Bronchial epithelial cell (primary cell): ENCODE data around the gene TAPBP. TPM values are rescaled to one million over a fixed set of nuclear protein-coding genes. Genes with fewer than 3 reads are reported as not detected.
A peak's percentile ranks its signal among the peaks of the same experiment; 100 is the strongest.
"Not testable (repeated sequence)": the region's sequence is repeated elsewhere in the genome, so short reads cannot be mapped to it uniquely, and the experiment has no call there.

ENCODE experiments used
- DNase-seq: peaks from one replicate; pipeline ENCODE4 v3.0.0-alpha.2; 2010; ENCODE audit warnings: low read depth
- FAIRE-seq: peaks from 2 replicates; lab custom pipeline; 2011; peaks lifted over from hg19 to GRCh38; lab: Jason Lieb, UNC
- H3K27me3 ChIP-seq: 2 replicates; pipeline ENCODE4 v1.5.1; 2011; ENCODE audit warnings: low read length; ENCODE audit not compliant: control insufficient read depth, insufficient read depth
- H3K36me3 ChIP-seq: 2 replicates; pipeline ENCODE4 v1.5.1; 2011; ENCODE audit warnings: low read length; ENCODE audit not compliant: control insufficient read depth, insufficient read depth
- H3K4me3 ChIP-seq: 2 replicates; pipeline ENCODE4 v1.5.1; 2011; ENCODE audit warnings: mild to moderate bottlenecking, low read depth, low read length, control low read depth
- total RNA-seq: library from RNA; depleted of rRNA; stranded (reverse); fragments of >200 nt; gene quantifications from 2 replicates; pipeline ENCODE4 v1.2.1, GENCODE V29; 2014
- TF ChIP-seq, protein P1 (sequence below): IDR thresholded peaks from 2 replicates; pipeline ENCODE4 v1.5.1; 2011; ENCODE audit warnings: mild to moderate bottlenecking, moderate library complexity, low read length, control low read depth, inconsistent platforms; ENCODE audit not compliant: insufficient read depth, severe bottlenecking

Gene TAPBP
- total RNA-seq, 1 donor from 2014 or later: 11.6 TPM

DNA sequence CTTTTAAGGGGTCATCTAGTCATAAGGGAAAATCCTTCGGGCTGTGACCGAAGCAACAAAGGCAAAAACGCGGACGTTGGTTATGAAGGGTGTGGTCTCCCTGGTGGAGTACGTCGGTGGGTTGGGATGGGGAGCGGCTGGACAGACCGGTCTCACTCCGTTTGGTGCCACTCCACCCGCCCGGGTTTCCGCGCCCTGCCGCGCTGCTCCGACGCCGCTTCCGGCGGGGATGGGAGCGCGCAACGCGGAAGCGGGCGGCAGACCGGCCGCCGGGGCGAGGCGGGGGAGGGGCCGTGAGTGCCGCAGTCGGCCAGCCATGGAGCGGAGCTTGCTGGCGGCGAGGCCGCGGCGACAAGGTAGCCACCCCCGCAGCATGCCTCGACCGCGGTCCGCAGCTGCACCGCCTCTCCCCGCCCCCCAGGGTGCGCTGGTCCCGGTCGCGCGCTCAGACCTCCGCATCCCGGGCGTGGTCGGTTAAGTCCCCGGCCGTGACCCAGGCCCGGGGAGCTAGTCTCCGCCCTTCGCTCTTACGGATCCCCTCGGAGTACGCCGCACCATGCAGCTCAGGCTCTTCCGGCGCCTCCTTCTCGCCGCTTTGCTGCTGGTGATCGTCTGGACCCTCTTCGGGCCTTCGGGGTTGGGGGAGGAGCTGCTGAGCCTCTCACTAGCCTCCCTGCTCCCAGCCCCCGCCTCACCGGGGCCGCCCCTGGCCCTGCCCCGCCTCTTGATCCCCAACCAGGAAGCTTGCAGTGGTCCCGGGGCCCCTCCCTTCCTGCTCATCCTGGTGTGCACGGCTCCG is 36.8 kb downstream of the TAPBP start, which contains the start of gene B3GALT4:
B3GALT4 (plus strand) TSS at position 260 of the 799 bp plus-strand sequence; CDS start at position 557, 297 bp downstream.
- DNase-seq (peak; percentile 81), FAIRE-seq (no peak)
- Histone ChIP-seq H3K4me3 (peak within 1 kb of the TSS; percentile 52), H3K27me3 (no peaks in the 10 kb centered on the region), H3K36me3 (peaks cover 35% of the 10 kb centered on the region)
- TF ChIP-seq, protein P1, sequence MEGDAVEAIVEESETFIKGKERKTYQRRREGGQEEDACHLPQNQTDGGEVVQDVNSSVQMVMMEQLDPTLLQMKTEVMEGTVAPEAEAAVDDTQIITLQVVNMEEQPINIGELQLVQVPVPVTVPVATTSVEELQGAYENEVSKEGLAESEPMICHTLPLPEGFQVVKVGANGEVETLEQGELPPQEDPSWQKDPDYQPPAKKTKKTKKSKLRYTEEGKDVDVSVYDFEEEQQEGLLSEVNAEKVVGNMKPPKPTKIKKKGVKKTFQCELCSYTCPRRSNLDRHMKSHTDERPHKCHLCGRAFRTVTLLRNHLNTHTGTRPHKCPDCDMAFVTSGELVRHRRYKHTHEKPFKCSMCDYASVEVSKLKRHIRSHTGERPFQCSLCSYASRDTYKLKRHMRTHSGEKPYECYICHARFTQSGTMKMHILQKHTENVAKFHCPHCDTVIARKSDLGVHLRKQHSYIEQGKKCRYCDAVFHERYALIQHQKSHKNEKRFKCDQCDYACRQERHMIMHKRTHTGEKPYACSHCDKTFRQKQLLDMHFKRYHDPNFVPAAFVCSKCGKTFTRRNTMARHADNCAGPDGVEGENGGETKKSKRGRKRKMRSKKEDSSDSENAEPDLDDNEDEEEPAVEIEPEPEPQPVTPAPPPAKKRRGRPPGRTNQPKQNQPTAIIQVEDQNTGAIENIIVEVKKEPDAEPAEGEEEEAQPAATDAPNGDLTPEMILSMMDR: peak; percentile 65

DNA sequence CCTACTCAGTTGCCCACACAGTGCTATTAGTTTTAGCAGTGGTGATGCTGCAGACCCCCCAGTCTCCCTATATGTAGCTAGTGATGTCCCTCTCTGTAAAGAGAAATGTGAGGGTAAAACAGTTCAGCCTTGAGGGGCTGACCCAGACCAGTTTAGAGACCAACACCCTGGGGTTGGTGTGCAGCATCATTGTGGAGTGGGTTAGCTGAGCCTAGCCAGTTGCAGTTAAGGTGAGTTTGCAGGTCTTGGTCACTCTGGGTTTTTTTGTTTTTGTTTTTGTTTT is 37.4 kb downstream of the TAPBP start:
- H3K36me3 ChIP-seq: peaks cover 35% of the 10 kb centered on the region
- FAIRE-seq (no peak), DNase-seq (no peak)

DNA sequence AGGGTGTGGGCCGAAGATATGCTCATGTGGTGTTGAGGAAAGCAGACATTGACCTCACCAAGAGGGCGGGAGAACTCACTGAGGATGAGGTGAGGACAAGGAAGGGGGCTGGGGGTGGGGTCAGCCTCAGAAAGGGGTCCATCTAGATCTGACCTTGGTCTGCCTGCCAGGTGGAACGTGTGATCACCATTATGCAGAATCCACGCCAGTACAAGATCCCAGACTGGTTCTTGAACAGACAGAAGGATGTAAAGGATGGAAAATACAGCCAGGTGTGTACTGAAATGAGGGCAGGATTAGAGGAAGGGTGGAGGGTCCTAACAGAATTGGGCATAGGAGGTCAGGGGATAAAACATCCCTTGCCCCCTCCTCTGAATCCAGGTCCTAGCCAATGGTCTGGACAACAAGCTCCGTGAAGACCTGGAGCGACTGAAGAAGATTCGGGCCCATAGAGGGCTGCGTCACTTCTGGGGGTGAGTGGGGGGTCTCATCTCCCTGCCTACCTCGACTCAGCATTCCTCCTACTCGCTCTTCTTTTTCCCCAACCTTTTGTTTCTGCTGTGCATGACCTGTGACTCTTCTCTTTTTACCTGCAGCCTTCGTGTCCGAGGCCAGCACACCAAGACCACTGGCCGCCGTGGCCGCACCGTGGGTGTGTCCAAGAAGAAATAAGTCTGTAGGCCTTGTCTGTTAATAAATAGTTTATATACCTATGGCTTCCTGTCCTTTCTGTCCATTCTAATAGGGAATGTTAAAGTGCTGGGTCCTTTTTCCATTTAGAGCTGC is 37.9 kb downstream of the TAPBP start:
- peaks cover 35% of the 10 kb centered on the region for H3K36me3 ChIP-seq
- not testable (repeated sequence) for DNase-seq, H3K27me3 ChIP-seq
- H3K4me3 ChIP-seq: peak overlapping the region; percentile 52
- peak; percentile 32 for FAIRE-seq

More for the DNA sequence above, 37.4 kb downstream of the TAPBP start:
- TF ChIP-seq, protein P1: no peak
- Histone ChIP-seq H3K27me3 (no peaks in the 10 kb centered on the region), H3K4me3 (peak overlapping the region; percentile 52)

DNA sequence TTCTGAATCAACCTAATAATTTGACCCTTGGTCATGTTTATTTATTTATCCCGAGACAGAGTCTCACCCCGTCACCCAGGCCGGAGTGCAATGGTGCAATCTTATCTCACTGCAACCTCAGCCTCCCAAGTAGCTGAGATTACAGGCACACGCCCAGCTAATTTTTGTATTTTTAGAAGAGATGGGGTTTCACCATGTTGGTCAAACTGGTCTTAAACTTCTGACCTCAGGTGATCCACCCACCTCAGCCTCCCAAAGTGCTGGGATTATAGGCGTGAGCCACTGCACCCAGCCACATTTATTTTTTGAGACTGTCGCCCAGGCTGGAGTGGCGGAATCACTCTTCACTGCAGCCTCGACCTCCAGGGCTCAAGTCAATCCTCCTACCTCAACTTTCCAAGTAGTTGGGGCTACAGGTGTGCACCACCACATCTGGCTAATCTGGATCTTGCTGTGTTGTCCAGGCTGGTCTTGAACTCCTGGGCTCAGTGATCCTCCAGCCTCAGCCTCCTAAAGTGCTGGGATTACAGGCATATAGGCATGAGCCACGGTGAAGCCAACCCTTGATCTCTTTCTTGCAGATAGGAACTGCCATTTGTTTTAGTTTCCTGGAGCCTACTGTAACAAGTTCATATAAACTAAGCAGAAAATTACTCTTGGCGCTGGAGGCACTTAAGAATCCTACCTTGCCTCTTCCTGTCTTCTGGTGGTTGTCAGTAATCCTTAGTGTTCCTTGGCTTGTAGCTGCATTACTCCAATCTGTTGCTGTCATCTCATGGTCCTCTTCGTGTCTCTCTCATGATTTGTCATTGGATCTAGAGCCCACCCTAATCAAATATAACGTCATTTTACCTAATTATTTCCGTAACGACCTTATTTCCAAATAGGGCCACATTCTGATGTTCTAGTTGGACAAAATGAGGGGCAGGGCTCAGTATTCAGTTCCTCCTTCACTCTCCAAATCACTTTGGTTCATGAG is 39.7 kb downstream of the TAPBP start:
- H3K4me3 ChIP-seq: peak overlapping the region; percentile 81
- peaks cover 31% of the 10 kb centered on the region for H3K36me3 ChIP-seq
- no peak for DNase-seq
- FAIRE-seq: no peak
- H3K27me3 ChIP-seq: no peaks in the 10 kb centered on the region
- TF ChIP-seq, protein P1: no peak

DNA sequence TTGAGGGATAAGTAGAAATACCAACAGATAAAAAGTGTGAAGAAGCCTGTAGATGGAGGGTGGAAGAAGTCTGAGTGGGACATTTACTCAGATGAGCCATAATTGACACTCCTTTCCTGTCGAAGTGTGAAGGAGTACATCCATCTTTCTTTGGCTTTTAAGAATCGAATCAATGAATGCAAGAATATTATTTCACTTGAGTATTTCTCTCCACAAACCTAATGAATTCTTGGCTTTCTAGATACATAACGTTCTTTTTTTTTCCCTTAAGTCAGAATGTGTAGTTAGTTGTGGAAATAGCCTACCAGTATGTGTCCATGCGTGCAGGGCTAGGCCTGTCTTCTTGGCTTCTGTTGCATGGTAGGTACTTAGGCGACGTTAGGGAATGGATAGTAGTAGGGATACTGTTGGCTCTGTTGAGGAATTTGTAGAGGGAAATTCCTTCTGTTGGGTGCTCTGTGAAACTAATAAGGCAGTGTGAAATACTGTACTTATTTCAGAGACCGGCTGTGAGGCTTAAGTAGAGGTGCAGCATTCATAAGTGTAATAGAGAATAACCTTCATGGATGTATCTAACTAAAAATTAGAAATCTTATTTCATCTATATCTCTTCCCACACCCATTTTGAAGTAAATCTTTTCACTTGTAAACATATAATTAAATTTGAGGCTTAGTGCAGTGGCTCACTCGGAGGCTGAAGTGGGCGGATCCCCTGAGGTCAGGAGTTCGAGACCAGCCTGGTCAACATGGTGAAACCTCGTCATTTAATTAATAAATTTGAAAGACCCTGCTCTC is 40.6 kb downstream of the TAPBP start:
- H3K36me3 ChIP-seq: peaks cover 35% of the 10 kb centered on the region
- no peak for FAIRE-seq
- TF ChIP-seq, protein P1: no peak
- no peaks in the 10 kb centered on the region for H3K27me3 ChIP-seq
- peak overlapping the region; percentile 81 for H3K4me3 ChIP-seq
- no peak for DNase-seq
